Right cardiac atrium (tissue), 5 donors: ENCODE results near the gene BNIP5. TPM values are rescaled to one million over a fixed set of nuclear protein-coding genes. Genes with fewer than 3 reads are reported as not detected.

Experiments used
- polyA plus RNA-seq: library from polyadenylated mRNA; stranded (reverse); fragments of 200-250 nt; gene quantifications from one replicate; pipeline ENCODE4 v1.2.3, GENCODE V29; 2013
- total RNA-seq, 4 donors: library from RNA; stranded (reverse); fragmentation: NEBNext Ultra II Directional; extraction: Animal tissue kit (Norgen Biotek cat#: 25700); gene quantifications; one replicate each; pipeline ENCODE4 v1.2.1, GENCODE V29; 2021
- donor health status: healthy with polysubstance abuse.
- donor health status: DM: no; HTN: yes; CAD: no.
- donor health status: DM: no; HTN: no; CAD: no.
- donor health status: DM: no; HTN: yes; CAD: no; lungs with severe emphysema.
- donor health status: DM: yes; HTN: yes; CAD: no.

Gene BNIP5
- total and polyA plus RNA-seq, 5 donors: 0.02 to 0.06 TPM; not detected in 3

Other genes with a start within 250 kb of the BNIP5 start
- gene MAPK13, start 206.4 kb downstream of the BNIP5 start, total RNA-seq: 1 to 10 TPM; 1.7 to 4.0 (median 2.4) TPM
- 1.4 TPM for gene MAPK13, start 206.4 kb downstream of the BNIP5 start, polyA plus RNA-seq
- 10 to 100 TPM; 22.1 to 29.8 (median 23.7) TPM for gene BRPF3, start 140.1 kb downstream of the BNIP5 start, total RNA-seq
- 13.8 TPM for gene BRPF3, start 140.1 kb downstream of the BNIP5 start, polyA plus RNA-seq
- gene PNPLA1, start 66.8 kb downstream of the BNIP5 start, total RNA-seq: not detected
- not detected for gene PNPLA1, start 66.8 kb downstream of the BNIP5 start, polyA plus RNA-seq
- under 1 TPM; 0.18 to 0.37 (median 0.34) TPM for gene ETV7, start 50.8 kb upstream of the BNIP5 start, total RNA-seq
- gene ETV7, start 50.8 kb upstream of the BNIP5 start, polyA plus RNA-seq: 0.18 TPM
- gene PXT1, start 106.0 kb upstream of the BNIP5 start, total RNA-seq: under 1 TPM in 2 of 4 donors, not detected in 2; 0.17 to 0.42 TPM
- 0.09 TPM for gene PXT1, start 106.0 kb upstream of the BNIP5 start, polyA plus RNA-seq
- gene KCTD20, start 106.1 kb upstream of the BNIP5 start, total RNA-seq: 10 to 100 TPM; 24.2 to 31.5 (median 26.6) TPM
- 12.9 TPM for gene KCTD20, start 106.1 kb upstream of the BNIP5 start, polyA plus RNA-seq
- gene STK38, start 210.6 kb upstream of the BNIP5 start, total RNA-seq: 10 to 100 TPM; 20.0 to 23.7 (median 22.7) TPM
- 12.2 TPM for gene STK38, start 210.6 kb upstream of the BNIP5 start, polyA plus RNA-seq